ENCODE data around the gene TBX15. TPM values are rescaled to one million over a fixed set of nuclear protein-coding genes. Genes with fewer than 3 reads are reported as not detected.

Gene TBX15
- total RNA-seq, 1 experiment from 2014 or later: 0.09 TPM

DNA sequence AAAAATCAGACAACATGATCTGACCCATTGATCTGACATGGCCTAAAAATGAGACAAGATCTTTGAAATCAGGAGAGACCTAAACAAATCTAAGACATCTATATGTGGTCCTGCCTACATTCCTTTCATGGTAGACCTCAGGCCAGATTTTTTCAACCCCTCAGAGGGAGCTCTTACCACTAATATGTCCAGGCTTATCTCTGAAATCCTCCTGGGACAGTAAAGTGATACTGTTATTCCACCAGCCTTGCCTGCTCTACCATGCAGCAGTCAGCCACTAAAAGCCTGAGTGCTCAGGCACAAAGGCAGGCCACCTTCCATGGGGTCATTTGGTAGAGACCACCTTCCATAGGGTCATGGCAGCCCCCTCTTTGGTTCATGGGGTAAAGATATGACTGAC is 126.9 kb downstream of the TBX15 start:
- TF ChIP-seq, protein P1, sequence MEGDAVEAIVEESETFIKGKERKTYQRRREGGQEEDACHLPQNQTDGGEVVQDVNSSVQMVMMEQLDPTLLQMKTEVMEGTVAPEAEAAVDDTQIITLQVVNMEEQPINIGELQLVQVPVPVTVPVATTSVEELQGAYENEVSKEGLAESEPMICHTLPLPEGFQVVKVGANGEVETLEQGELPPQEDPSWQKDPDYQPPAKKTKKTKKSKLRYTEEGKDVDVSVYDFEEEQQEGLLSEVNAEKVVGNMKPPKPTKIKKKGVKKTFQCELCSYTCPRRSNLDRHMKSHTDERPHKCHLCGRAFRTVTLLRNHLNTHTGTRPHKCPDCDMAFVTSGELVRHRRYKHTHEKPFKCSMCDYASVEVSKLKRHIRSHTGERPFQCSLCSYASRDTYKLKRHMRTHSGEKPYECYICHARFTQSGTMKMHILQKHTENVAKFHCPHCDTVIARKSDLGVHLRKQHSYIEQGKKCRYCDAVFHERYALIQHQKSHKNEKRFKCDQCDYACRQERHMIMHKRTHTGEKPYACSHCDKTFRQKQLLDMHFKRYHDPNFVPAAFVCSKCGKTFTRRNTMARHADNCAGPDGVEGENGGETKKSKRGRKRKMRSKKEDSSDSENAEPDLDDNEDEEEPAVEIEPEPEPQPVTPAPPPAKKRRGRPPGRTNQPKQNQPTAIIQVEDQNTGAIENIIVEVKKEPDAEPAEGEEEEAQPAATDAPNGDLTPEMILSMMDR (IDR thresholded peaks at IDR 0.05; ENCODE audit: unreplicated experiment): no peak
- CTCF ChIA-PET: no interaction called here
- Mint-ChIP-seq H3K36me3 (ENCODE audit: insufficient read depth, unreplicated experiment) (no peaks in the 10 kb centered on the region), H3K9me3 (ENCODE audit: unreplicated experiment) (no peaks in the 10 kb centered on the region), H3K4me3 (ENCODE audit: unreplicated experiment) (no peak overlapping the region), H3K27me3 (ENCODE audit: insufficient read depth, unreplicated experiment) (no peaks in the 10 kb centered on the region), H3K27ac (ENCODE audit: low read depth, unreplicated experiment) (no peak overlapping the region), H3K4me1 (ENCODE audit: insufficient read depth, unreplicated experiment) (no peaks in the 10 kb centered on the region)
- intact Hi-C loops (cut with micrococcal nuclease): no loop called here
- BruUV-seq (replicated peaks): no TSS peak
- DNase-seq (ENCODE audit: unreplicated experiment): no peak
- POLR2A ChIA-PET: no interaction called here

DNA sequence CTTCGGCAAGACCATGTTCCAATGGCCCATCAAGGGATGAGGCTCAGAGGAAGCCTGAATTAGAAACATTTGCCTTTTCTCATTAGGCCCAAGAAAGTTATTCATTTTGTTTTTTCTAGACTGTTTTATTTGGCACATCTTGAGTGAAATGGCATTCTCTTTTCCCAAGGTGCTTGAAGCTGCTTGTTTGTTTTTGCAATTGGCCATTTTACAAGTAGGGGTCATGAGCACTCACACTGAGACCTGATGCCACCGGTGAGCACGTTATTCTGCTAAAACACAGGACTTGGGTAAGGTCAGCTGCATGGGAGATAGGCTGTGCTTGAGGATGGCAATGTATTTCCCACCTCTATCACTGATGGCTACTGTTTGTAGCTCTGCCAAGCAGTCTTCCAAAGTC is 128.1 kb downstream of the TBX15 start:
- H3K9me3 Mint-ChIP-seq (ENCODE audit: unreplicated experiment): no peaks in the 10 kb centered on the region
- no peaks in the 10 kb centered on the region for H3K36me3 Mint-ChIP-seq (ENCODE audit: insufficient read depth, unreplicated experiment)
- no peak for DNase-seq (ENCODE audit: unreplicated experiment)
- ChIA-PET POLR2A (no interaction called here), CTCF (no interaction called here)
- intact Hi-C loops (cut with micrococcal nuclease): no loop called here
- no TSS peak for BruUV-seq (replicated peaks)
- no peak overlapping the region for H3K27ac Mint-ChIP-seq (ENCODE audit: low read depth, unreplicated experiment)
- TF ChIP-seq, protein P1 (IDR thresholded peaks at IDR 0.05; ENCODE audit: unreplicated experiment): no peak
- no peak overlapping the region for H3K4me3 Mint-ChIP-seq (ENCODE audit: unreplicated experiment)
- H3K27me3 Mint-ChIP-seq (ENCODE audit: insufficient read depth, unreplicated experiment): no peaks in the 10 kb centered on the region
- no peaks in the 10 kb centered on the region for H3K4me1 Mint-ChIP-seq (ENCODE audit: insufficient read depth, unreplicated experiment)

DNA sequence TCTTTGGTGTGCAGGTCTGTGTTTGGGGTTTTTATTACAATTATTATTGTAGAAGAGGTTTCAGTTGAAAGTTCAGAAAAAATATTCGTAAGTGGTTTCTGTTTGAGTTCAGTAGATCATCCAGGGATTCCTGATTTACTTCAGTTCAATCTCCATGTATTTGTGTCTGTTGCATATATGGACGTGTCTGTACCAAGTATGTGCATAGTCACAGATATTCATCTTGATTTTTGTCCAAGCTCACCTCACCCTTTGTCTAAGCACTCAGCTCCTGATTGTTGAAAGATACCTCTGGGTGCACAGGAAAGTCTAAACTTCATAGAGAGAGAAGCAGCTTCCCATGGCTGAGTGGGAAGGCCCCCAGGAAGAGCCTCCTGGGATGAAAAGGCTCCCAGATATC is 141.7 kb downstream of the TBX15 start:
- DNase-seq (ENCODE audit: unreplicated experiment): no peak
- TF ChIP-seq, protein P1 (IDR thresholded peaks at IDR 0.05; ENCODE audit: unreplicated experiment): no peak
- no TSS peak for BruUV-seq (replicated peaks)
- Mint-ChIP-seq H3K36me3 (ENCODE audit: insufficient read depth, unreplicated experiment) (no peaks in the 10 kb centered on the region), H3K9me3 (ENCODE audit: unreplicated experiment) (no peaks in the 10 kb centered on the region), H3K27me3 (ENCODE audit: insufficient read depth, unreplicated experiment) (no peaks in the 10 kb centered on the region), H3K4me3 (ENCODE audit: unreplicated experiment) (no peak overlapping the region), H3K4me1 (ENCODE audit: insufficient read depth, unreplicated experiment) (no peaks in the 10 kb centered on the region), H3K27ac (ENCODE audit: low read depth, unreplicated experiment) (no peak overlapping the region)
- intact Hi-C loops (cut with micrococcal nuclease): no loop called here
- ChIA-PET CTCF (interaction anchor here (0.6 kb wide), 1 partner anchor 301 kb away, joined by 3 read pairs; no protein-coding TSS in a partner anchor), POLR2A (no interaction called here)

DNA sequence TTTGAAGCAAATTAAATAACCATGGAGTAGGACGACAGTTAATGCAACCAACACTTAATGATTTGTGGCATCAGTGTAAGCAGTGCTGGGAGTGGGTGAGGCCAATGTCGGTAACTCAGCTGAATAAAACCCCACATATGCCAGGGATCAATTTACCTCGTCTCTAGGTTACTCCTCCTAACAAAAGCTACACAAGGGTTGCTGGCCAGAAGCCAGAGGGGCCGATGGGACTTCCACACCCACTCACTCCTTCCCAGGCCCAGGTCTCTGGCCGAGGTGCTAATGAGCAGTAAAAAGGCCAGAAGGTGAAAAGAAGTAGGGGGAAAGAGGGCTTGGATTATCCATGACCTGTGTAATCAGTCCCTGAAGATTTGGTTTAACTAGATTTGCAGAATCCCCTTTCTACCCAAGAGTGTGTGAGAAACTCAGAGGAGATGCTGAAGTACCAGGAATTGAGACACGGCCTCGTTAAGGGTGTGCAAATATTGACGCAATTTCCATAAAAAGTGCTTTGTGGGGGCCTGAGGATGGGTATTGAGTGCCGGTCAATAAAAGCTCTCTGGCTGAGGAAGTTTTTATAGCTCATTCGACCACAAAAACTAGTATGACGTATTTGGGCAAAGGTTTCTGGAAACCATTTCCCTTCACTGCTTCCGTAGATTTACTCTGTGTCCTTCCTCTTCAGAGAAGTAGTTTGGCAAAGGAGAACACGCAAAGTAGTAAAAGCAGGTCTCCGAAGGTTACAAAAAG is 145.5 kb downstream of the TBX15 start:
- no peaks in the 10 kb centered on the region for H3K9me3 Mint-ChIP-seq (ENCODE audit: unreplicated experiment)
- no peak overlapping the region for H3K4me3 Mint-ChIP-seq (ENCODE audit: unreplicated experiment)
- H3K4me1 Mint-ChIP-seq (ENCODE audit: insufficient read depth, unreplicated experiment): no peaks in the 10 kb centered on the region
- intact Hi-C loops (cut with micrococcal nuclease): no loop called here
- no TSS peak for BruUV-seq (replicated peaks)
- no peaks in the 10 kb centered on the region for H3K27me3 Mint-ChIP-seq (ENCODE audit: insufficient read depth, unreplicated experiment)
- DNase-seq (ENCODE audit: unreplicated experiment): no peak
- no peaks in the 10 kb centered on the region for H3K36me3 Mint-ChIP-seq (ENCODE audit: insufficient read depth, unreplicated experiment)
- no peak overlapping the region for H3K27ac Mint-ChIP-seq (ENCODE audit: low read depth, unreplicated experiment)
- ChIA-PET CTCF (interaction anchor here (0.5 to 0.6 kb wide), 2 partner anchors 27 to 485 kb away, joined by 4 read pairs; no protein-coding TSS in a partner anchor), POLR2A (no interaction called here)
- TF ChIP-seq, protein P1 (IDR thresholded peaks at IDR 0.05; ENCODE audit: unreplicated experiment): no peak
